ENCODE results near the gene ZIC1.

The ZIC1 gene

GRCh38 chr3:147397155-147397874 is 11.8 kb upstream of the ZIC1 start:
- no peak for ATAC-seq
- Mint-ChIP-seq H3K9me3 (no peaks in the 10 kb centered on the region), H3K36me3 (ENCODE audit: low read depth) (peaks cover 5% of the 10 kb centered on the region), H3K27ac (no peak overlapping the region), H3K27me3 (peaks cover 74% of the 10 kb centered on the region), H3K4me1 (peaks cover 2% of the 10 kb centered on the region), H3K4me3 (no peak overlapping the region)
- no peak for DNase-seq

GRCh38 chr3:147397875-147398812 is 11.0 kb upstream of the ZIC1 start:
- no peak for ATAC-seq
- DNase-seq, result no peak
- no peak overlapping the region for H3K27ac Mint-ChIP-seq
- H3K4me1 Mint-ChIP-seq, result peaks cover 2% of the 10 kb centered on the region
- H3K27me3 Mint-ChIP-seq, result peaks cover 74% of the 10 kb centered on the region
- H3K4me3 Mint-ChIP-seq, result no peak overlapping the region
- peaks cover 5% of the 10 kb centered on the region for H3K36me3 Mint-ChIP-seq (ENCODE audit: low read depth)
- H3K9me3 Mint-ChIP-seq, result no peaks in the 10 kb centered on the region

GRCh38 chr3:147398813-147399534 is 10.2 kb upstream of the ZIC1 start:
- Mint-ChIP-seq H3K27ac (no peak overlapping the region), H3K4me1 (peaks cover 2% of the 10 kb centered on the region), H3K9me3 (no peaks in the 10 kb centered on the region), H3K27me3 (peaks cover 78% of the 10 kb centered on the region), H3K36me3 (ENCODE audit: low read depth) (peaks cover 3% of the 10 kb centered on the region), H3K4me3 (no peak overlapping the region)
- ATAC-seq, result no peak
- no peak for DNase-seq

GRCh38 chr3:147400111-147400510 is 9.1 kb upstream of the ZIC1 start:
- H3K27me3 Mint-ChIP-seq, result peaks cover 76% of the 10 kb centered on the region
- no peak overlapping the region for H3K4me3 Mint-ChIP-seq
- H3K36me3 Mint-ChIP-seq (ENCODE audit: low read depth), result peaks cover 2% of the 10 kb centered on the region
- ATAC-seq (no peak), DNase-seq (no peak)
- no peaks in the 10 kb centered on the region for H3K9me3 Mint-ChIP-seq
- no peaks in the 10 kb centered on the region for H3K4me1 Mint-ChIP-seq
- H3K27ac Mint-ChIP-seq, result no peak overlapping the region

- DNase-seq (no peak), ATAC-seq (no peak)
- H3K4me1 Mint-ChIP-seq, result no peaks in the 10 kb centered on the region
- H3K9me3 Mint-ChIP-seq, result no peaks in the 10 kb centered on the region
- no peak overlapping the region for H3K27ac Mint-ChIP-seq
- H3K27me3 Mint-ChIP-seq, result peaks cover 74% of the 10 kb centered on the region
- no peak overlapping the region for H3K4me3 Mint-ChIP-seq
- H3K36me3 Mint-ChIP-seq (ENCODE audit: low read depth), result no peaks in the 10 kb centered on the region
Observed at GRCh38 chr3:147400999-147401398, 8.2 kb upstream of the ZIC1 start.

GRCh38 chr3:147401421-147401820 is 7.7 kb upstream of the ZIC1 start:
- no peak for DNase-seq
- no peak overlapping the region for H3K4me3 Mint-ChIP-seq
- no peaks in the 10 kb centered on the region for H3K36me3 Mint-ChIP-seq (ENCODE audit: low read depth)
- ATAC-seq, result no peak
- no peaks in the 10 kb centered on the region for H3K9me3 Mint-ChIP-seq
- H3K4me1 Mint-ChIP-seq, result no peaks in the 10 kb centered on the region
- H3K27ac Mint-ChIP-seq, result no peak overlapping the region
- peaks cover 76% of the 10 kb centered on the region for H3K27me3 Mint-ChIP-seq

- ATAC-seq (no peak), DNase-seq (no peak)
- Mint-ChIP-seq H3K36me3 (ENCODE audit: low read depth) (peaks cover 5% of the 10 kb centered on the region), H3K27ac (no peak overlapping the region), H3K4me1 (no peaks in the 10 kb centered on the region), H3K27me3 (peaks cover 79% of the 10 kb centered on the region), H3K4me3 (no peak overlapping the region), H3K9me3 (peaks cover 4% of the 10 kb centered on the region)
Observed at GRCh38 chr3:147402159-147402558, 7.0 kb upstream of the ZIC1 start.

GRCh38 chr3:147403511-147403910 is 5.7 kb upstream of the ZIC1 start:
- no peak overlapping the region for H3K4me3 Mint-ChIP-seq
- H3K36me3 Mint-ChIP-seq (ENCODE audit: low read depth), result peaks cover 11% of the 10 kb centered on the region
- H3K9me3 Mint-ChIP-seq, result peaks cover 12% of the 10 kb centered on the region
- peaks cover 2% of the 10 kb centered on the region for H3K4me1 Mint-ChIP-seq
- H3K27ac Mint-ChIP-seq, result no peak overlapping the region
- no peak for ATAC-seq
- no peak for DNase-seq
- H3K27me3 Mint-ChIP-seq, result peaks cover 78% of the 10 kb centered on the region

GRCh38 chr3:147404000-147404799 is 5.0 kb upstream of the ZIC1 start:
- H3K9me3 Mint-ChIP-seq, result peaks cover 15% of the 10 kb centered on the region
- peaks cover 14% of the 10 kb centered on the region for H3K36me3 Mint-ChIP-seq (ENCODE audit: low read depth)
- peaks cover 6% of the 10 kb centered on the region for H3K4me1 Mint-ChIP-seq
- no peak overlapping the region for H3K27ac Mint-ChIP-seq
- H3K27me3 Mint-ChIP-seq, result peaks cover 79% of the 10 kb centered on the region
- H3K4me3 Mint-ChIP-seq, result no peak overlapping the region
- no peak for ATAC-seq
- no peak for DNase-seq

GRCh38 chr3:147404800-147405230 is 4.3 kb upstream of the ZIC1 start:
- peaks cover 14% of the 10 kb centered on the region for H3K36me3 Mint-ChIP-seq (ENCODE audit: low read depth)
- H3K27ac Mint-ChIP-seq, result no peak overlapping the region
- peaks cover 9% of the 10 kb centered on the region for H3K4me1 Mint-ChIP-seq
- H3K27me3 Mint-ChIP-seq, result peaks cover 77% of the 10 kb centered on the region
- no peak for DNase-seq
- no peak for ATAC-seq
- peaks cover 15% of the 10 kb centered on the region for H3K9me3 Mint-ChIP-seq
- H3K4me3 Mint-ChIP-seq, result no peak overlapping the region

- no peak overlapping the region for H3K4me3 Mint-ChIP-seq
- ATAC-seq (no peak), DNase-seq (no peak)
- H3K4me1 Mint-ChIP-seq, result peaks cover 9% of the 10 kb centered on the region
- peaks cover 15% of the 10 kb centered on the region for H3K9me3 Mint-ChIP-seq
- H3K36me3 Mint-ChIP-seq (ENCODE audit: low read depth), result peaks cover 14% of the 10 kb centered on the region
- H3K27ac Mint-ChIP-seq, result no peak overlapping the region
- peaks cover 77% of the 10 kb centered on the region for H3K27me3 Mint-ChIP-seq
Observed at GRCh38 chr3:147405231-147406027, 3.7 kb upstream of the ZIC1 start.

GRCh38 chr3:147406028-147406931 is 2.9 kb upstream of the ZIC1 start, which contains the start of gene ZIC4:
Gene ZIC4 (minus strand): TSS chr3:147406543. CDS start chr3:147402797, 3,746 bp downstream.
- DNase-seq (no peak), ATAC-seq (no peak)
- peaks cover 16% of the 10 kb centered on the region for H3K4me1 Mint-ChIP-seq
- no peak within 1 kb of the TSS for H3K27ac Mint-ChIP-seq
- no peak within 1 kb of the TSS for H3K4me3 Mint-ChIP-seq
- peaks cover 77% of the 10 kb centered on the region for H3K27me3 Mint-ChIP-seq
- peaks cover 17% of the 10 kb centered on the region for H3K36me3 Mint-ChIP-seq (ENCODE audit: low read depth)
- peaks cover 16% of the 10 kb centered on the region for H3K9me3 Mint-ChIP-seq
